ENCODE measurements around the gene ARPC4.

DNA sequence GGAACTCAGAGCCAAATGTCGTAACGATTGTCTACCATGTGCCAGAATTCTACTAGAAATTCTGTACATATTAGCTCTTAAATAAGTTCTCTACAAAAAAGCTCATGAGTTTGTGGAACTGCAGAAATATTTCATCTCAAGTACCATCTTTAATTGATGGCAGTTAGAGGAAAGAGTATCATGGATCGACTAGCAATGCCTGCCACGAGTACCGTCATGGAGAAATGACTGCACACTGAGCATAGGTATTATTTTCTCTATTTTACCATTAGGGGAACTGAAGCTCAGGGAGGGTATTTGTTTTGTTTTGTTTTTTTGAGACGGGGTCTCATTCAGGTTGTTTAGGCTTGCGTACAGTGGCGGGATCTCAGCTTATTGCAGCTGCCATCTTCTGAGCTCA is 48.1 kb downstream of the ARPC4 start:
- no peak for TF ChIP-seq CTCF (IDR thresholded peaks at IDR 0.05 in 4 of 5, conservative IDR thresholded peaks at IDR 0.05 in 1 of 5)
- no peak for TF ChIP-seq POLR2A (IDR thresholded peaks at IDR 0.05)

Data from gastrocnemius medialis (tissue), 4 donors.